Measurements from ENCODE around the gene CNTLN.
A peak's percentile ranks its signal among the peaks of the same experiment; 100 is the strongest.
"Not testable (repeated sequence)": the region's sequence is repeated elsewhere in the genome, so short reads cannot be mapped to it uniquely, and the experiment has no call there.

Gene CNTLN

DNA sequence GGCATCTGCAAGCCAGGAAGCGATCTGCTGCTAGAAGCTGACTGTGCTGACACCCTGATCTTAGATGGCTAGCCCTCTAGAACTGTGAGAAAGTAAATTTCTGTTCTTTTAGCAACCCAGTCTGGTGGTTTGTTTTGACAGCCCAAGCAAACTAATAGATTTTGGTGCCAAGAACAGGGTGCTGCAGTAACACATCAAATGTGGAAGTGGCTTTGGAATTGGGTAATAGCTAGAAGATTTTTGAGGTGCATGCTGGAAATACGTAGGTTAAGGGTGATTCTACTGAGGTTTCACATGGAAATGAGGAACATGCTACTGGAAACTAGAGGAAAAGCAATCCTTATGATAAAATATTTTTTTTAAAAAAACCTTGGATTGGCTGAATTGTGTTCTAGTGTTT lies 290.5 kb downstream of the CNTLN start:
- DNase-seq (ENCODE audit: low read depth): no peak
- Histone ChIP-seq H3K9ac (ENCODE audit: low read length) (no peak overlapping the region), H3K36me3 (ENCODE audit: control insufficient read depth, insufficient read depth, low read length, severe bottlenecking) (no peaks in the 10 kb centered on the region), H3K9me3 (ENCODE audit: control insufficient read depth, low read length) (no peaks in the 10 kb centered on the region), H3K27me3 (replicated peaks; ENCODE audit: control insufficient read depth, insufficient read depth, low read length) (no peaks in the 10 kb centered on the region), H3K4me1 (ENCODE audit: control insufficient read depth, insufficient read depth, low read length) (no peaks in the 10 kb centered on the region), H3K4me3 (ENCODE audit: low read length) (no peak overlapping the region)

DNA sequence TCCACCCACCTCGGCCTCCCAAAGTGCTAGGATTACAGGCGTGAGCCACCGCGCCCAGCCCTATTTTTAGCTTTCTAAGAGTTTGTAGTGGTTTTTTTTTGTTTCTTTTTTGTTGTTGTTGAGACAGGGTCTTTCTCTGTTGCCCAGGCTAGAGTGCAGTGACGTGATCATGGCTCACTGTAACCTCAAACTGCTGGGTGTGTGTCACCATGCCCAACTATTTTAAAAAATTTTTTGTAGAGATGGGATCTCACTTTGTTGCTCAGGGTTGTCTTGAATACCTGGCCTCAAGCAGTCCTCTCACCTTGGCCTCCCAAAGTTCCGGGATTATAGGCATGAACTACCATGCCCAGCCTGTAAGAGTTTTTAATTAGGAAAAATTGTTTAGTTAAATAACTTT lies 298.7 kb downstream of the CNTLN start:
- DNase-seq (ENCODE audit: low read depth): no peak
- H3K27me3 ChIP-seq (replicated peaks; ENCODE audit: control insufficient read depth, insufficient read depth, low read length): no peaks in the 10 kb centered on the region
- H3K4me1 ChIP-seq (ENCODE audit: control insufficient read depth, insufficient read depth, low read length): no peaks in the 10 kb centered on the region
- peaks cover 5% of the 10 kb centered on the region for H3K36me3 ChIP-seq (ENCODE audit: control insufficient read depth, insufficient read depth, low read length, severe bottlenecking)
- no peak overlapping the region for H3K9ac ChIP-seq (ENCODE audit: low read length)
- no peak overlapping the region for H3K4me3 ChIP-seq (ENCODE audit: low read length)
- peaks cover 13% of the 10 kb centered on the region for H3K9me3 ChIP-seq (ENCODE audit: control insufficient read depth, low read length)

DNA sequence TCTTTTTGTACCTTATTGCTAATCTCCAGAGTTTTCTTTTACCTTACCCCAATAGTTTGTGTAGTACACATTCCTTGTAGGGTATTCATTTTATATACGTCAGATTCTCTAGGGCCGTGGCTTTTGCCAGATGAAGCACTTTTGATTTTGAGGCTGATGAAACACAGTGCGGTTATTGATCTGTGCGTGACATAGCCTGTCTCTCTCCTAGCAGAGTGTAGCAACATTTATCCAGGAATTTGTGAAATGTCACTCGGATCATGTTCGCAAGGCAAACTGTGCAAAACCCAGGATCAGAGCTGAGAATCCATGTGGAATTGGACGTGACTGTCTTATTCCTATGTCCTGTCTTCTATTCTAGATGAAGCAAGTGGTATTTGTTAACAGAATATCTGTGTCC lies 302.0 kb downstream of the CNTLN start:
- no peak for DNase-seq (ENCODE audit: low read depth)
- H3K9ac ChIP-seq (ENCODE audit: low read length): no peak overlapping the region
- H3K9me3 ChIP-seq (ENCODE audit: control insufficient read depth, low read length): peaks cover 26% of the 10 kb centered on the region
- H3K4me1 ChIP-seq (ENCODE audit: control insufficient read depth, insufficient read depth, low read length): no peaks in the 10 kb centered on the region
- no peak overlapping the region for H3K4me3 ChIP-seq (ENCODE audit: low read length)
- H3K27me3 ChIP-seq (replicated peaks; ENCODE audit: control insufficient read depth, insufficient read depth, low read length): no peaks in the 10 kb centered on the region
- H3K36me3 ChIP-seq (ENCODE audit: control insufficient read depth, insufficient read depth, low read length, severe bottlenecking): peaks cover 10% of the 10 kb centered on the region

DNA sequence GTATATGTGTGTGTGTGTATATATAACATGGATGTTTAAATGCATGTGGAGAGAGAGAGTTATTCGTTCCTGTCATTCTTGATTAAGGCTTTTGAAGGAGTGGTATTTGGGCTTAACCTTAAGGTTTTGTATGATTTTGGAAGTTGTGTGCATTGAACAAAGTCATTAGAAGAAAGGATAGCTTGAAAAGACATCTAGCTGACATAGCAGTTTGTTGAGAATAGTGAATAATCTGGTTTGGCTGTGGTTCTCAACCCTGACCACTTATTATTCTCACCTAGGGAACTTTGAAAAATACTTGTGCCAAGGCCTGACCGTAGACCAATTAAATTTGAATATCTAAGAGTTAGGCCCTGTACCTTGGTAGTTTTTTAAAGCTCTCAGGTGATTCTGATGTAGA lies 303.0 kb downstream of the CNTLN start:
- no peaks in the 10 kb centered on the region for H3K27me3 ChIP-seq (replicated peaks; ENCODE audit: control insufficient read depth, insufficient read depth, low read length)
- no peak overlapping the region for H3K4me3 ChIP-seq (ENCODE audit: low read length)
- no peak overlapping the region for H3K9ac ChIP-seq (ENCODE audit: low read length)
- H3K4me1 ChIP-seq (ENCODE audit: control insufficient read depth, insufficient read depth, low read length): no peaks in the 10 kb centered on the region
- peaks cover 10% of the 10 kb centered on the region for H3K36me3 ChIP-seq (ENCODE audit: control insufficient read depth, insufficient read depth, low read length, severe bottlenecking)
- peaks cover 26% of the 10 kb centered on the region for H3K9me3 ChIP-seq (ENCODE audit: control insufficient read depth, low read length)
- no peak for DNase-seq (ENCODE audit: low read depth)

GRCh38 chr9:17445126-17445525 lies 310.3 kb downstream of the CNTLN start:
- H3K4me3 ChIP-seq (ENCODE audit: low read length); H3K4me1 ChIP-seq (ENCODE audit: control insufficient read depth, insufficient read depth, low read length); H3K36me3 ChIP-seq (ENCODE audit: control insufficient read depth, insufficient read depth, low read length, severe bottlenecking); H3K27me3 ChIP-seq (replicated peaks; ENCODE audit: control insufficient read depth, insufficient read depth, low read length); DNase-seq (ENCODE audit: low read depth); H3K9ac ChIP-seq (ENCODE audit: low read length): not testable (repeated sequence)
- H3K9me3 ChIP-seq (ENCODE audit: control insufficient read depth, low read length): peaks cover 13% of the 10 kb centered on the region

DNA sequence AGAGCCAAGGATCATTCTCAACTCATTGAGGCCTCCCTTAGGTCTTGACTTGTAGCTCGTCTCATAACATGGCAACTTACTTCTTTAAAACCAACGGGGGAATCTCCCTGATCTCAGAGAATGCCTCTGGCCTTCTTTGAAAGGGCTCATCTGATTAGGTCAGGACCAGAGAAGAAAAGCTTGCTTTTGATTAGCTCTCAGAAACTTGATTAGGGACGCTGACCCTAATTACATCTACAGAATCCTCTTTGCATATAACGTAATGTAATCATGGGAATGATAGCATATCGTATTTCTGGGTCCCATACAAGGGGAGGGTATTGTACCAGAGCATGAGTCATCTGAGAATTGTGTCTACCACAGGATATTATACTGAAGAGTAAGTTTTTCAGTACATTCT lies 318.9 kb downstream of the CNTLN start:
- DNase-seq (ENCODE audit: low read depth): no peak
- H3K4me1 ChIP-seq (ENCODE audit: control insufficient read depth, insufficient read depth, low read length): no peaks in the 10 kb centered on the region
- no peaks in the 10 kb centered on the region for H3K9me3 ChIP-seq (ENCODE audit: control insufficient read depth, low read length)
- H3K4me3 ChIP-seq (ENCODE audit: low read length): no peak overlapping the region
- H3K27me3 ChIP-seq (replicated peaks; ENCODE audit: control insufficient read depth, insufficient read depth, low read length): no peaks in the 10 kb centered on the region
- H3K9ac ChIP-seq (ENCODE audit: low read length): no peak overlapping the region
- H3K36me3 ChIP-seq (ENCODE audit: control insufficient read depth, insufficient read depth, low read length, severe bottlenecking): no peaks in the 10 kb centered on the region

DNA sequence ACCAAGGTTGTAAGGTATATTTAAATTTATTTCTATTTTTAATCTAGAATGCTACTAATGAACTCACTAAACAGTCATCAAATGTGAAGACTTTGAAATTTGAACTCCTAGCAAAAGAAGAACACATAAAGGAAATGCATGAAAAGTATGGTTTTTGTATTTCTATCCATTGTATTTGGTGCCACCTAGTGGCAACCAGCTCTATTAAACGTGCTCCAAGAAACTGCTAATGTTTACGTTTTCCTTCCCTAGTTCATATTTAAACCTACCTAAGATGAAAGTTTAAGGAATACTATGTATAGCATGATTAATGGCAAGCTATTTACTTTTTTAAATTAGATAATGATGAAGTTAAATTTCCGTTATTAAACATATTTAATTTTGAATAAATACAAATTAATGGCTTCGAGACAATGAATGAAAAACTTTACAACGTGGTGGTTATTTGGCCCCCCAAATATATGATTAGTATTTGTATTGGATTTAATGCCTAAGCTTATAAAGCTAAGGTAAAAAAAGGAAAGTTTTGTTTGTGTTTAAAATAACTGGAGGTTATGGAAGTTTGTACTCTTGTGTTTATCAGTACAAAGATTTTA lies 328.1 kb downstream of the CNTLN start:
- Histone ChIP-seq H3K4me3 (ENCODE audit: low read length) (no peak overlapping the region), H3K4me1 (ENCODE audit: control insufficient read depth, insufficient read depth, low read length) (no peaks in the 10 kb centered on the region), H3K9me3 (ENCODE audit: control insufficient read depth, low read length) (no peaks in the 10 kb centered on the region), H3K9ac (ENCODE audit: low read length) (no peak overlapping the region), H3K27me3 (replicated peaks; ENCODE audit: control insufficient read depth, insufficient read depth, low read length) (no peaks in the 10 kb centered on the region), H3K36me3 (ENCODE audit: control insufficient read depth, insufficient read depth, low read length, severe bottlenecking) (no peaks in the 10 kb centered on the region)
- peak; percentile 89 for DNase-seq (ENCODE audit: low read depth)

DNA sequence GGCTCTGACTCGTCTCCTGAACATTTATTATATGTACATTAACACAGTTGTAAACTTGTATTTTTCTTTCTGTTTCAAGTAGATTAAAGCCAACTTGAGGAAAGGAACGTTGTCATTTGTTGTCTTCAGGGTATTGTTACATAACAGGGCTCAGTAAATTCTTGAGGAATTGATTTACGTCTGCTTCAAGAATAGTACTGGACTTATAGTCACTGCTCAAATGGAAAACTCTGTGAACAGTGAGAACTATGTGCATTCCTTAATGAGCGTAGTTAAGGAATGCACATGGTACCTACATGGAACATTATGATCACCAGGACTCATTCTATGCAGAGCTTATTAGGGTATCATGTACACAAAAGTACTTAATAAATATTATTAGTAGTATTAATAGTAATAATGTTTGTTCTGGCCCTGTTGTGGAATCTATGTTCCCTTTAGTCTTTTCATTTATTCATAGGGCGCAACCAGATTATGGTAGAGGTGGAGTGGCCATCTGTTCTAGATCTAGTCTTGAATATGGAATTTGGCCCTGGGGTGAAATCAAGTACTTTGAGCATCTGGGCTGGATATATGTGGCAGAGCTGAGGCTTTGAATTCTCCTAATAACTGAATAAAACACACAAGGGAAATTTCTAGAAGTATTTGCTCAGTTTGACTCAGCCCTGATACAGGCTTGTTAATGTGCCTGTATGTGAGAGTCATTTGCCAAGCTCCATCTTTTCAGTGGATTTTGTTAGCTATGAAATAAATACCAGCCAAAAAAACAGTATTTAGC lies 335.4 kb downstream of the CNTLN start:
- Histone ChIP-seq H3K36me3 (ENCODE audit: control insufficient read depth, insufficient read depth, low read length, severe bottlenecking) (no peaks in the 10 kb centered on the region), H3K9ac (ENCODE audit: low read length) (no peak overlapping the region), H3K4me1 (ENCODE audit: control insufficient read depth, insufficient read depth, low read length) (no peaks in the 10 kb centered on the region), H3K4me3 (ENCODE audit: low read length) (no peak overlapping the region), H3K27me3 (replicated peaks; ENCODE audit: control insufficient read depth, insufficient read depth, low read length) (no peaks in the 10 kb centered on the region), H3K9me3 (ENCODE audit: control insufficient read depth, low read length) (no peaks in the 10 kb centered on the region)
- no peak for DNase-seq (ENCODE audit: low read depth)

DNA sequence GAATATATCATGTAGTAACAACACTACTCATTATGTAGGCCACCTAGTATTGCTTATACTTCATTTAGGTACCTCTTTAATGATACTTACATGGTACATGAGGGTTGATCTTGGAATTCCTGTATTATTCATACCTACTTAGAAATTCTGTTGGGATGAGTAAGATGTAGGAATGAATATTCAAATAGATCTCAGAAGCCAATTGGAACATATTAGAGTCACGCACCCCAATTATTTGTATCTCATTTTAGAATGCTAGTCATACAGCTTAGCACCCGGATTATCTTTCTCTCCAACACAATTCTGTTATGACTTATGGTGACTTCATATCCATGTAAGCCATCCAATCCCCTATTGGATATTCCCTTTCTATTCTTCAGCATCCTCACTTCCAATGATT lies 337.3 kb downstream of the CNTLN start:
- no peak overlapping the region for H3K4me3 ChIP-seq (ENCODE audit: low read length)
- no peaks in the 10 kb centered on the region for H3K4me1 ChIP-seq (ENCODE audit: control insufficient read depth, insufficient read depth, low read length)
- H3K27me3 ChIP-seq (replicated peaks; ENCODE audit: control insufficient read depth, insufficient read depth, low read length): no peaks in the 10 kb centered on the region
- no peak for DNase-seq (ENCODE audit: low read depth)
- H3K9ac ChIP-seq (ENCODE audit: low read length): no peak overlapping the region
- no peaks in the 10 kb centered on the region for H3K36me3 ChIP-seq (ENCODE audit: control insufficient read depth, insufficient read depth, low read length, severe bottlenecking)
- no peaks in the 10 kb centered on the region for H3K9me3 ChIP-seq (ENCODE audit: control insufficient read depth, low read length)

- Histone ChIP-seq H3K27me3 (replicated peaks; ENCODE audit: control insufficient read depth, insufficient read depth, low read length) (no peaks in the 10 kb centered on the region), H3K4me1 (ENCODE audit: control insufficient read depth, insufficient read depth, low read length) (no peaks in the 10 kb centered on the region), H3K36me3 (ENCODE audit: control insufficient read depth, insufficient read depth, low read length, severe bottlenecking) (no peaks in the 10 kb centered on the region), H3K9ac (ENCODE audit: low read length) (no peak overlapping the region), H3K4me3 (ENCODE audit: low read length) (no peak overlapping the region), H3K9me3 (ENCODE audit: control insufficient read depth, low read length) (no peaks in the 10 kb centered on the region)
- DNase-seq (ENCODE audit: low read depth): no peak
Observed at GRCh38 chr9:17476401-17476800, 341.6 kb downstream of the CNTLN start.

DNA sequence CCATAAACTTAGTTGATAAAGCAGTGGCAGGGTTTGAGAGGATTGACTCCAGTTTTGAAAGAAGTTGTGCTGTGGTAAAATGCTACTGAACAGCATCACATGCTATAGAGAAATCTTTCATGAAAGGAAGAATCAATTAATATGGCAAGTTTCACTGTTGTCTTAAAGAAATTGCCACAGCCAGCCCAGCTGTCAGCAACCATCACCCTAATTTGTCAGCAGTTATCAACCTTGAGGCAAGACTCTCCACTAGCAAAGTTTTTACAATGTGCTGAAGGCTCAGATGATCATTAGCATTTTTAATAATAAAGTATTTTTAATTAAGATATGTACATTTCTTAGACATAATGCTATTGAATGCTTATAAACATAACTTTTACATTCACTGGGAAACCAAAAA lies 343.0 kb downstream of the CNTLN start:
- H3K27me3 ChIP-seq (replicated peaks; ENCODE audit: control insufficient read depth, insufficient read depth, low read length): no peaks in the 10 kb centered on the region
- no peak for DNase-seq (ENCODE audit: low read depth)
- H3K9me3 ChIP-seq (ENCODE audit: control insufficient read depth, low read length): no peaks in the 10 kb centered on the region
- H3K4me3 ChIP-seq (ENCODE audit: low read length): no peak overlapping the region
- no peak overlapping the region for H3K9ac ChIP-seq (ENCODE audit: low read length)
- H3K4me1 ChIP-seq (ENCODE audit: control insufficient read depth, insufficient read depth, low read length): no peaks in the 10 kb centered on the region
- H3K36me3 ChIP-seq (ENCODE audit: control insufficient read depth, insufficient read depth, low read length, severe bottlenecking): no peaks in the 10 kb centered on the region

GRCh38 chr9:17480966-17481365 lies 346.1 kb downstream of the CNTLN start:
- H3K27me3 ChIP-seq (replicated peaks; ENCODE audit: control insufficient read depth, insufficient read depth, low read length): no peaks in the 10 kb centered on the region
- H3K4me1 ChIP-seq (ENCODE audit: control insufficient read depth, insufficient read depth, low read length): no peaks in the 10 kb centered on the region
- H3K4me3 ChIP-seq (ENCODE audit: low read length): no peak overlapping the region
- no peak for DNase-seq (ENCODE audit: low read depth)
- H3K9me3 ChIP-seq (ENCODE audit: control insufficient read depth, low read length): no peaks in the 10 kb centered on the region
- H3K9ac ChIP-seq (ENCODE audit: low read length): no peak overlapping the region
- no peaks in the 10 kb centered on the region for H3K36me3 ChIP-seq (ENCODE audit: control insufficient read depth, insufficient read depth, low read length, severe bottlenecking)

Data from adipocyte (in vitro differentiated cells).